Fibroblast of mammary gland (primary cell): ENCODE data around the gene ACSM4.
A peak's percentile ranks its signal among the peaks of the same experiment; 100 is the strongest.

Source experiments
- DNase-seq: peaks from one replicate; pipeline ENCODE4 v3.0.0-alpha.2; 2010; ENCODE audit warnings: low read depth
- H3K4me3 ChIP-seq: 2 replicates; pipeline ENCODE4 v1.5.1; 2011; ENCODE audit warnings: low read depth, mild to moderate bottlenecking, low read length, moderate library complexity; ENCODE audit not compliant: control insufficient read depth
- CTCF ChIP-seq: conservative IDR thresholded peaks from 2 replicates; pipeline ENCODE4 v1.5.1; 2011; ENCODE audit warnings: low read depth, low read length, inconsistent platforms; ENCODE audit not compliant: control insufficient read depth, insufficient read depth

ACSM4 gene

DNA sequence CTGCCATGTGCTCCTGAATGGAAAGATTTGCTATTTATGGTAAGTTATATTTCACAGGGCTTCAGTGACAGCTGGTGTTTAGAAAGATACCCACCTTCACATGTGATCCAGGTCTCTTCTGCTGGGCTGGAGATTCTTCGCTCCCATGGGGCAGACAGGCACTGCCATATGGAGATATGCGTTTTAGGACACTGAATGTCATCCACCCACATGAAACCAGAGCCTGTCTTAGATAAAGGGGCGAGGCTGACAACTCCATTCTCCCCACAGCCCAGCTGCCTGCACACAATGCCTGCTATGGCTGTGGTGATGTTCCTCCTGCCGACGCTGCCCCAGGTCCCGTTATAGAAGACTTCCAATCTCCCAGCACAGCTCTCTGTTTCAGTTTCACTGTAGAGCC is 69.4 kb downstream of the ACSM4 start:
- no peak overlapping the region for H3K4me3 ChIP-seq
- TF ChIP-seq CTCF = no peak
- DNase-seq = no peak

GRCh38 chr12:7374423-7375144 is 70.7 kb downstream of the ACSM4 start:
- DNase-seq = peak; percentile 58
- TF ChIP-seq CTCF = peak; percentile 70

DNA sequence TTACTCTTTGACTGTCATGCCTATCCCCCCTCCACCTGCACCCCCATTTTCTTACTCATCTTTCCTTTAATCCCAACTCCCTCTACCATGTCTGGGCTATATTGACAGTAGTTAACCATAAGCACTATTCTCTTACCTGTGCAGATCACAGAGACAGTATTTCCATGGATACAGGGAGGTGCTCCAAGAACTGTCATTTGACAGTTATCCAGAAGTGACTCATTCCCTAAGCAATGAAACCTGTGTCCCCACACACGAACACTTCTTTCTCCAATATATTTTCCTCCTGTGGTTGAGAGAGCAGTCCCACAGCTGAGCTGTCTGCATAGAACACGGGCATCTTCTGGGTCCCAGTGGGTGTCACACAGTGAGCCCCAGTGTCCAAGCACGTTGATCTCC is 71.3 kb downstream of the ACSM4 start:
- H3K4me3 ChIP-seq = no peak overlapping the region
- TF ChIP-seq CTCF = no peak
- peak; percentile 10 for DNase-seq

More at GRCh38 chr12:7374423-7375144, 70.7 kb downstream of the ACSM4 start:
- H3K4me3 ChIP-seq = no peak overlapping the region

- peak; percentile 81 for DNase-seq
- H3K4me3 ChIP-seq = no peak overlapping the region
- TF ChIP-seq CTCF = no peak
Observed at GRCh38 chr12:7376196-7376595, 72.3 kb downstream of the ACSM4 start.
